MCF 10A (cell line): ENCODE data around the gene MYOF. TPM values are rescaled to one million over a fixed set of nuclear protein-coding genes. Genes with fewer than 3 reads are reported as not detected.
A peak's percentile ranks its signal among the peaks of the same experiment; 100 is the strongest.

Experiments
- BruUV-seq: library from RNA; stranded (reverse); fragments of 400-500 nt; replicated peaks from 2 replicates; lab custom pipeline; 2021; lab: Mats Ljungman, UMichigan
- CTCF ChIA-PET: fragments of 300-600 bp; sonication (Branson Sonifier 250); formaldehyde crosslinking; extraction: SDS; loops from one replicate; lab custom pipeline; 2021; ENCODE audit warnings: antibody characterized with exemption, inconsistent platforms; lab: Yijun Ruan, JAX
- POLR2A ChIA-PET: fragments of 300-600, 350-650 bp; sonication (Branson Sonifier 250); formaldehyde crosslinking; extraction: SDS; loops from one replicate; lab custom pipeline; 2020; ENCODE audit warnings: antibody characterized with exemption, inconsistent platforms; lab: Yijun Ruan, JAX
- DNase-seq: peaks from one replicate; pipeline ENCODE4 v3.0.0-alpha.2; 2018; ENCODE audit not compliant: unreplicated experiment
- H3K27ac Mint-ChIP-seq: one replicate; pipeline ENCODE4 v1.8.0; 2022; ENCODE audit warnings: mild to moderate bottlenecking, low read depth, mixed read lengths; ENCODE audit not compliant: unreplicated experiment
- H3K27me3 Mint-ChIP-seq: one replicate; pipeline ENCODE4 v1.8.0; 2022; ENCODE audit warnings: mixed read lengths; ENCODE audit not compliant: insufficient read depth, unreplicated experiment
- H3K36me3 Mint-ChIP-seq: one replicate; pipeline ENCODE4 v1.8.0; 2022; ENCODE audit warnings: mild to moderate bottlenecking, moderate library complexity, mixed read lengths; ENCODE audit not compliant: insufficient read depth, unreplicated experiment
- H3K4me1 Mint-ChIP-seq: one replicate; pipeline ENCODE4 v1.8.0; 2022; ENCODE audit warnings: mixed read lengths; ENCODE audit not compliant: insufficient read depth, unreplicated experiment
- H3K4me3 Mint-ChIP-seq: one replicate; pipeline ENCODE4 v1.8.0; 2022; ENCODE audit warnings: mild to moderate bottlenecking, moderate library complexity, mixed read lengths; ENCODE audit not compliant: unreplicated experiment
- H3K9me3 Mint-ChIP-seq: one replicate; pipeline ENCODE4 v1.8.0; 2022; ENCODE audit warnings: mixed read lengths; ENCODE audit not compliant: unreplicated experiment
- CTCF ChIP-seq: fragments of 200-600 bp; IDR thresholded peaks from one replicate; pipeline ENCODE4 v1.8.0; 2022; ENCODE audit warnings: antibody characterized with exemption, mild to moderate bottlenecking; ENCODE audit not compliant: unreplicated experiment
- intact Hi-C: fragments of 100-400 bp; cut with micrococcal nuclease; formaldehyde crosslinking; loops from 2 replicates; pipeline ENCODE4 v1.14.1; 2022
- total RNA-seq: library from RNA; stranded (reverse); gene quantifications from 2 replicates; pipeline ENCODE4 v1.2.3, GENCODE V29; 2022

MYOF gene
- total RNA-seq, 1 experiment from 2014 or later = 167 TPM

DNA sequence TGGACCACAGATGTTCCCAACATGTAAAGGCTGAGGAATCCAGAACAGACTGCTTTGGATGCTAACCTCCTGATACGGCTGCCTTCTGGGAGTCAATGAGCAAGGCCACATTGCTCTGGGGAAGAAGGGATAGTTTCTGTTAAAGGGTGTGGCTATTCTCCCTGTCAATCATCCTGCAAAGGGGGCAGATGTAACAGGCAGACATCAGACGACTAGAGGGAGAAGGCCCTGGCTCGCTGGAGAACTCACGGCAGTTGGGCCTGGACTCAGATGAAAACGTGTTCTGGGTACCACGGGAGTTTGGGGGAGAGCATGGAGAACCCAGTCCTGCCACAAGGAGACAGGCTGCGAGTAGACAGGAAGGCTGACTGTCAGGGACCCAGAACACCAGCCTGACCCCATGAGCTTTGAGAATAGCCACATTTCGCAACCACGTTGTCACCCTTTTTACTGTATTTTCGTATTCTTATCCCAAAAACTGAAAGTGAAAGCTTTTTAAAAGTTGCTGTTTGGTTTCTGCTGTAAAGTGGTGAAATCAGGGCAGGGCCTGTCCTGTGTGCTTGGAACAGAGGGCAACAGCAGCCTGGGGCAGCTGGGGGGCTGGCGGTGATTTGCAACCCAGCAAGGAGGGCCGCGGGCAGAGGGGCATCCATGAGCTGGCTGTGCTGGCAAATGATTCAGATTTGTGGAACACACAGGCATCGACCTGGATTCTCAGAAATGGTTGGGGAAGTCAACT, 95.3 kb downstream of the MYOF start:
- intact Hi-C loops = no loop called here
- Mint-ChIP-seq H3K27ac (peak overlapping the region; percentile 67), H3K4me3 (no peak overlapping the region), H3K36me3 (peaks cover 74% of the 10 kb centered on the region), H3K9me3 (no peaks in the 10 kb centered on the region), H3K4me1 (peaks cover 21% of the 10 kb centered on the region), H3K27me3 (no peaks in the 10 kb centered on the region)
- DNase-seq = peak; percentile 4
- TF ChIP-seq CTCF = no peak
- ChIA-PET CTCF (interaction anchor here (0.6 to 18.1 kb wide), 3 partner anchors 10 to 98 kb away, joined by 3 to 498 read pairs (median 6); partner anchors contain the start of gene MYOF), POLR2A (interaction anchor here (1.1 to 14.8 kb wide), 4 partner anchors 10 to 95 kb away, joined by 3 to 371 read pairs (median 7); partner anchors contain the start of gene MYOF)
- BruUV-seq = no TSS peak

DNA sequence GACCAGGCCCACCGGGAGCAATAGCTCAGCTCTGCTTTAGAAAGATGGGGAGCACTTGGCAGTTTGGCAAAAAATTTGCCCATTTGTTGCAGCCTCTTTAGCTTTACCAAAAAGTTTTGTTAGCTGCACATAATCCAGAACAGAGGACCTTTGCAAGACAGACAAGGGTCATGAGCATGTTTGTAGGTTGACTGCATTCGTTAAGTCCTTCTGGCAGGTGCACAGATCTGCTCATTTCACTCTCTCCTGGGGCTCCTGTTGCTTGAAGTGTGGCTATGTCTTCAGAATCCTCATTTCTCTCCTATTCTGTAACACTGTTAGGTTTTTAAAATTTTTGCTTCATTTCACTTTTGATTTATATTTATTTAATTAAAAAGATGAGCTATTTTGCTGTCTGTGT, 96.8 kb downstream of the MYOF start:
- no peaks in the 10 kb centered on the region for H3K27me3 Mint-ChIP-seq
- peak overlapping the region; percentile 85 for H3K27ac Mint-ChIP-seq
- ChIA-PET CTCF (interaction anchor here (0.5 to 18.1 kb wide), 9 partner anchors 8 to 137 kb away, joined by 3 to 498 read pairs (median 4); partner anchors contain the start of gene MYOF), POLR2A (interaction anchor here (0.5 to 14.8 kb wide), 9 partner anchors 9 to 96 kb away, joined by 3 to 371 read pairs (median 9); partner anchors contain the start of gene MYOF)
- H3K9me3 Mint-ChIP-seq = no peaks in the 10 kb centered on the region
- DNase-seq = no peak
- TF ChIP-seq CTCF = no peak
- no peak overlapping the region for H3K4me3 Mint-ChIP-seq
- BruUV-seq = no TSS peak
- peaks cover 24% of the 10 kb centered on the region for H3K4me1 Mint-ChIP-seq
- intact Hi-C loops = loop anchor here (2.0 kb wide), 2 partner anchors 51 to 97 kb away; partner anchors contain the start of gene MYOF
- H3K36me3 Mint-ChIP-seq = peaks cover 65% of the 10 kb centered on the region

DNA sequence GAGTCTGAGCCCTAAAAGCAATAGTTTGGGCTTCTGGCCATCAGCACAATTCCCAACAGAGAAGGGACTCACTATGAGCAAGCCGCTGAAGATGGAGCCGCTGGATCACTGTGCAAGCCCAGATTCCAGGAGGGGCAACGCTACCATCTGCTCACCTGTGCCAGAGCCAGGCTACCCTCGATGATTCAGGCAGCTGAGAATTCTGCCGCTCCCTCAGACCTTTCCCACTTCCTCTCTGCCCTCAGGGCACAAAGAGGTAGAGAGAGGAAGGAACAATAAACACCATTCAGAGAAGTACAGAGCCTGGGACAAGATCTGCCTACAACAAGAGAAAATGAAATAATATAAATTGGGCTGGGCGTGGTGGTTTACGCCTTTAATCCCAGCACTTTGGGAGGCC, 98.1 kb downstream of the MYOF start:
- H3K27ac Mint-ChIP-seq = peak overlapping the region; percentile 85
- H3K4me1 Mint-ChIP-seq = peaks cover 38% of the 10 kb centered on the region

More for the DNA sequence above, 98.1 kb downstream of the MYOF start:
- DNase-seq = peak; percentile 99
- Mint-ChIP-seq H3K36me3 (peaks cover 69% of the 10 kb centered on the region), H3K9me3 (no peaks in the 10 kb centered on the region), H3K4me3 (peak overlapping the region; percentile 45), H3K27me3 (no peaks in the 10 kb centered on the region)
- no TSS peak for BruUV-seq
- intact Hi-C loops = loop anchor here (2.0 kb wide), 2 partner anchors 53 to 99 kb away; partner anchors contain the start of gene MYOF
- ChIA-PET POLR2A (interaction anchor here (0.8 to 14.8 kb wide), 16 partner anchors 9 to 116 kb away, joined by 3 to 371 read pairs (median 8); partner anchors contain the start of gene MYOF), CTCF (interaction anchor here (0.6 to 18.1 kb wide), 5 partner anchors 47 to 420 kb away, joined by 3 to 498 read pairs (median 4); partner anchors contain the start of gene MYOF)
- TF ChIP-seq CTCF = no peak
